OCI-LY3 (cell line): Measurements from ENCODE around the gene ELAPOR1.

Source experiments
- H2AFZ ChIP-seq: fragments of 200-600, 300-600 bp; shearing (Covaris generic); 2 replicates; pipeline ENCODE4 v1.6.0; 2014; ENCODE audit warnings: antibody characterized with exemption, low read depth, low read length
- H3K27ac ChIP-seq: fragments of 200-600, 300-600 bp; sonication (generic); 2 replicates; pipeline ENCODE4 v1.5.1; 2014; ENCODE audit warnings: mild to moderate bottlenecking, low read length, moderate library complexity, mixed read lengths
- H3K27me3 ChIP-seq: fragments of 200-600, 300-600 bp; sonication (generic); 2 replicates; pipeline ENCODE4 v1.6.1; 2014; ENCODE audit warnings: low read depth, low read length, mixed read lengths
- H3K36me3 ChIP-seq: fragments of 200-600, 300-600 bp; sonication (generic); replicated peaks from 2 replicates; pipeline ENCODE3; 2014; ENCODE audit warnings: low read depth, low read length, mixed read lengths
- H3K4me1 ChIP-seq: fragments of 300-600, 200-600 bp; sonication (generic); 2 replicates; pipeline ENCODE4 v1.6.1; 2014; ENCODE audit warnings: low read length, mixed read lengths
- H3K4me2 ChIP-seq: fragments of 200-600, 300-600 bp; sonication (generic); 2 replicates; pipeline ENCODE4 v1.6.1; 2014; ENCODE audit warnings: low read length, mixed read lengths
- H3K4me3 ChIP-seq: fragments of 300-600, 200-600 bp; sonication (generic); 2 replicates; pipeline ENCODE4 v1.5.1; 2014; ENCODE audit warnings: antibody characterized with exemption, mild to moderate bottlenecking, low read length, moderate library complexity
- H3K79me2 ChIP-seq: fragments of 300-600, 200-600 bp; shearing (Covaris generic); 2 replicates; pipeline ENCODE4 v1.6.1; 2014; ENCODE audit warnings: mild to moderate bottlenecking, low read length, mixed read lengths
- H3K9ac ChIP-seq: fragments of 300-600, 200-600 bp; shearing (Covaris generic); 2 replicates; pipeline ENCODE4 v1.6.0; 2014; ENCODE audit warnings: mild to moderate bottlenecking, low read length, moderate library complexity
- H3K9me3 ChIP-seq: fragments of 200-600, 300-600 bp; shearing (Covaris generic); 2 replicates; pipeline ENCODE4 v1.6.1; 2014; ENCODE audit warnings: low read length, mixed read lengths; ENCODE audit not compliant: insufficient read depth
- H4K20me1 ChIP-seq: fragments of 200-600, 300-600 bp; sonication (generic); 2 replicates; pipeline ENCODE4 v1.6.1; 2016; ENCODE audit warnings: low read length, mixed read lengths; ENCODE audit not compliant: insufficient read depth
- CTCF ChIP-seq: fragments of 200-600, 300-600 bp; sonication (generic); IDR thresholded peaks from 2 replicates; pipeline ENCODE4 v1.5.1; 2014; ENCODE audit warnings: antibody characterized with exemption, low read length, low read depth
- EZH2phosphoT487 ChIP-seq: fragments of 200-600 bp; shearing (Covaris generic); IDR thresholded peaks from 2 replicates; pipeline ENCODE4 v1.6.1; 2018; ENCODE audit warnings: antibody characterized with exemption, mixed run types, low read depth

The ELAPOR1 gene

GRCh38 chr1:109114342-109114674 lies 393 bp downstream of the ELAPOR1 start:
- TF ChIP-seq CTCF (no peak), EZH2phosphoT487 (no peak)
- Histone ChIP-seq H3K9ac (no peak overlapping the region), H2AFZ (no peak overlapping the region), H3K4me1 (no peaks in the 10 kb centered on the region; the same call in 1 of the 2 replicates), H3K36me3 (no peaks in the 10 kb centered on the region), H3K9me3 (no peaks in the 10 kb centered on the region), H3K4me3 (no peak overlapping the region), H3K79me2 (no peaks in the 10 kb centered on the region), H3K27ac (no peak overlapping the region), H3K27me3 (peaks cover 7% of the 10 kb centered on the region), H4K20me1 (no peaks in the 10 kb centered on the region), H3K4me2 (no peak overlapping the region)

DNA sequence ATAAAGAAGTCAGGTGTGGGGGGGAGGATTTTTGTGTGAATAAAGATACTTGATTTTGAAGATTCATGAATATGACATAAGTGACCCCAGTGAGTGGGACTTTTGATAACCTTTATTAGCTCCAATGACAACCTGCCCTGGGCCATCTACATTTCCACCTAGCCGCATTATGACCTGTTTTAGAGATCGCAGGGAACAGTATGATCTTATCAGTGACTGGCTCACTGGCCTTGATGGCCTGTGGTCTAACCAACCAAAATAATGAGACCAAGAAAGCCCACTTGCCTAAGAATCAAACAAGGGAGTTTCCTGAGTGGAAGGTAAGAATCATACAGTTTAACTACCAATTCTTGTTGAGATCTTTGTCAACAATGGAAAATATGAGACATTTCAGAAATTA lies 1.8 kb downstream of the ELAPOR1 start:
- Histone ChIP-seq H4K20me1 (no peaks in the 10 kb centered on the region), H3K9ac (no peak overlapping the region), H3K27ac (no peak overlapping the region), H3K4me2 (no peak overlapping the region), H3K9me3 (no peaks in the 10 kb centered on the region), H3K79me2 (no peaks in the 10 kb centered on the region), H3K27me3 (peaks cover 7% of the 10 kb centered on the region; the same call in 1 of the 2 replicates), H2AFZ (no peak overlapping the region), H3K4me1 (no peaks in the 10 kb centered on the region; the same call in 1 of the 2 replicates), H3K4me3 (no peak overlapping the region), H3K36me3 (no peaks in the 10 kb centered on the region)
- TF ChIP-seq EZH2phosphoT487, result no peak
- TF ChIP-seq CTCF, result no peak

GRCh38 chr1:109116286-109116685 lies 2.4 kb downstream of the ELAPOR1 start:
- Histone ChIP-seq H3K36me3 (no peaks in the 10 kb centered on the region), H3K9me3 (no peaks in the 10 kb centered on the region), H2AFZ (no peak overlapping the region), H3K27ac (no peak overlapping the region), H3K4me1 (no peaks in the 10 kb centered on the region; the same call in 1 of the 2 replicates), H3K9ac (no peak overlapping the region), H3K27me3 (peaks cover 7% of the 10 kb centered on the region; the same call in 1 of the 2 replicates), H3K79me2 (no peaks in the 10 kb centered on the region), H3K4me3 (no peak overlapping the region), H4K20me1 (no peaks in the 10 kb centered on the region), H3K4me2 (no peak overlapping the region)
- TF ChIP-seq EZH2phosphoT487 (no peak), CTCF (no peak)

DNA sequence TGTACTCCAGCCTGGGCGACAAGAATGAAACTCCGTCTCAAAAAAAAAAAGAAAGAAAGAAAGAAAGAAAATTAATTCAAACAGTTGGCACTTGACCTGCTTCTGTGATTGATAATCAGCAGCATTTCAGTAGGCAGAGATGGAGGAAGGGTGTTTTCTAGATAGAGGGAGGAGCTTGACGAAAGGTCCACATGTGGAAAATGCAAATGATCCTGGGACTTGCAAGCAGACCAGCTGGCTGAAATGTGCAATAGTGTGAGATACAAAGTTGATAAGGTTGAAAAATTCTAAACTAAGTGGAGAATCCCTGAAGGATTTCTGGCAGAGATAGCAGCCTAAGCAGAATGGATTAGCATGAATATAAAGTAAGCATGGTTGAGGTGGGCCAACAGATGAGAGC lies 4.2 kb downstream of the ELAPOR1 start:
- Histone ChIP-seq H3K27ac (no peak overlapping the region), H3K4me3 (no peak overlapping the region), H3K79me2 (no peaks in the 10 kb centered on the region), H4K20me1 (no peaks in the 10 kb centered on the region), H3K9me3 (no peaks in the 10 kb centered on the region), H2AFZ (no peak overlapping the region), H3K36me3 (no peaks in the 10 kb centered on the region), H3K4me2 (no peak overlapping the region), H3K27me3 (0 out of 2 replicates have a peak, but pooled peaks cover 4% of the 10 kb centered on the region), H3K9ac (no peak overlapping the region), H3K4me1 (no peaks in the 10 kb centered on the region)
- TF ChIP-seq CTCF (no peak), EZH2phosphoT487 (no peak)
